ENCODE results near the gene DIAPH2.

Gene DIAPH2

DNA sequence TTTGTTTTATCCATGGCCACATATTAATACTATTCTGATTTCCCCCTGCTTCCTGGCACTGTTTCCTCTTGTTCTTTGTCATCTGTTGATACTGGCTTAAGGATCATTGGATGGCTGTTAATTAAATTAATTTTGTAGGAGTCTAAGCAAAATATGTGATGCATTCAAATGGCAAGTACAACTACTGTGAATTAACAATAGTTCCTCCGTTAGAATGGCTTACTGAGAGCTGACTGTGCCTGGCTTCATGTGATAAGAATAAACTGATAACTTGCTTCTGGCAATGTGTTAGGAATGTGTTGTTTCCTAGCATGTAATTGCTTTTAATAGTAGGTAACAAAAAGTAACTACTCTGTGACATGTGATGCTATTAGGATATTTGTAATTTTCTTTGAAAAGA lies 297.5 kb downstream of the DIAPH2 start:
- no peak for DNase-seq

DNA sequence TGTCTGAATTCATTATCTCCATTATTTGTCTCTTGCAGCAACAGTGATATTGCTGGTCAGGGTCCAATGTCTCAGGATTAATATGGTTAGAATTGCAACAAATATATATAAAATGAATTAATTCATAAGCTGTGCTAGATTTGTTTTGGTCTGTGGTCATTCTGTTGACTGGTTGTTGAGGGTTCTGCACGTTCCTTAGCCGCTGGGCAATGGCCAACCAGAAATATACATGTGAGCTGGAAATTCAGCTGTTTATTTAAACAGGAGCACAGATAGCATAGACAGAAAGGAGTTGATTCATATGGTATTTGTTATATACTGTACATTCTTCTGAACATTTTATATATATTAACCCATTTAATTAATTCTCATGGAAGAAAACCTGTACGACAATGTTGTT lies 299.9 kb downstream of the DIAPH2 start:
- no peak for DNase-seq

DNA sequence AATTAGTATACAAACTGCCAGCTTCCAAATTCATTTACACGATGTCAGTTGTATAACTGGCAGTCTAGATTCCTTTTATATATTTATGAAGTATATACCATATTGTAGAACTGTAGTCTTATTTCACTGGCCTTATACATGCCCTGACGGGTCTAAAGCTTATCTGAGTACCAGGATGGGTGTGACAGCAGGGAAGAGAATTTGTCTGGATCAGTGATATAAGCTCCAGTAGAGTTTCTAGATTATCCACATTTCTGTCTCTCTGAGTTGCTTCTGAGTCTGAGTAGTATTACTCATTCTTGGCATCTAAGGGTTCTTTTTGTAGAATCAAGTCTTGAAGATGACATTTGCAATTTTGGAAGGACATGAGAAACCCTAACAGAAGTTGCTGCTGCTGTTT lies 300.4 kb downstream of the DIAPH2 start:
- DNase-seq: no peak

DNA sequence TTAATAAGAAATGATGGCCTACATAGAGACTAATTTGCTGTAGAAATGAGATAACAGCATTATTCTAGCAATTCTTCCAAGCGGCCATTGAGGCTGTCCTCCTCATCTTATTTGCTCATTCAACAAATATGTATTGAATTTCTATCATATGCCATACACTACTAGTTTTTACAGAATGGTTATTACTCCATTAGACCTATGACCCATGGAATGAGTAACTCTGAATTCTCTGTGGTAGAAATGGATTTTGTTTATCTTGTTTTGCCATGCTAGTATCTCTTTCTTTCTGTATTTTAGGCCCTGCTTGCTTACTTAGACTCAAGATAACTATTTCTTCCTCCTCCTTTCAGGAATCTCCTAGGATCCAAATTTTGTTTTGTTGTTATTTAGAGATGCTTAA lies 302.6 kb downstream of the DIAPH2 start:
- no peak for DNase-seq

DNA sequence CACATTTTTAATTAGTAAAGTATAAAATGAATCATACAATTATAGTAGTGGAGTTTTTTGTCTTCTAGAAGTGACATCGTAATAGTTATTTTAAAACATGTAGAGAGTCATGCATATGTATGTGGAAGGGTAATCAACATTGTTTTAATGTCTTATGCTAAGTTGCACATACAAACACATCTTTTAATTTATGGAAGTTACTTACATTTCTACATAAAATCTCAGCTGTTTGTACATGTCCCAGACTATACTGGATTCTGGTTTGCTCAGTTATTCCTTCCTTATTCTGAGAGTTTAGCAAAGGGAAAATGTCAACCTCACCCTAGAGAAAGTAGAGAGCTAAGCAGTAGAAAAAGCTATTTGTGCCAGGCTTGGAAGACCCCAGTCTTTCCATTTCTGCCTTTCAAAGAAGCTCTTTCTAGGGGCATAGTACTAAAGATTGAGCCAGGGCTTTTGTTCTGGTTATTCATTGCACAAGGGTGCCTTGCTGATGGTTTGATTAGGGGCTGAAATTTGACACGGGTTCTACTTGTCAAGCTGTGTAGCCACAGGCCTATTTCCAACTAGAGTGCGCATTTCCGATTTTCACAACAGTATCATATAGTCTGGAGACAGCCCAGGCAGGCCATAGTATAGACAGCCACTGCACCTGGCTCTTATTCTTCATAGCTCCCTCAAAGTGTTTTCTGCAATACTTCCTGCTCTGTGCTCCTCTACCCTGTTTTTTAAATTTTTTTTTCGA lies 305.4 kb downstream of the DIAPH2 start:
- DNase-seq: peak; percentile 1

DNA sequence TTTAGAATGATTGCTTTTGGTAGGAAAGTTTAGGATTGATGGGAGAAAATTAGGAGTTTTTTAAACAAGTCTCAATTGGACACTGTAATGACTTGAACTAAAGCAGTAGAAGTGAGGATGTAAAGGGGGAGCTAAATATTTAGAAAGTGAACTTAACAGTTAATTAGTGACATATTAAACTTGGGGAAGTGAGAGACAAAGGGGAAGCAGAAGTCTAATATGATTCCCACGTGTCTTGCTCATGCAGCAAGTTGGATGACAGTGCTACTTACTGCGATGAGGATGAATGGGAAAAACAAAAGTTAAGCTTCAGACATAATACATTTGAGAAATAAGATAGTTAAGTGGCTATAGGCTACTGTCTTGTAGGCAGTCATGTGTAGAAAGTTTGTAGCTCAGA lies 309.5 kb downstream of the DIAPH2 start:
- DNase-seq: no peak

DNA sequence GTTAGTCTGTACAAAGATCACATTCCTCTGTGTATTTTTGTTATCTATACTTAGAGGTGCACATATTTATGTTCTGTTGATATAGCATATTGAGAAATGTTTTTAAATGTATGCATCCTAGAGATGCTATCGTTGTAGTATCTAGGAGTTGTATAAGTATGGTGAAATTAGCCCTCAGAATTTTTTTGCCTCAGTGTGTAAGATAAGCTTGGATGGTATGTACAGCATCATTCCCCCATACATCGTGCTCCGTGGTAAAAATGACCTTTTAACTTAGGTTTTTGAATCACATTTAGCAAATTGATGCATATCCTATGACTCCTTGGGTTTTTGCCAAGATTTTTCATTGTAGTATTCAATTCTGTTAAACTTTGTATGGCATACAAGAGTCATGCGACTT lies 312.6 kb downstream of the DIAPH2 start:
- DNase-seq: no peak

DNA sequence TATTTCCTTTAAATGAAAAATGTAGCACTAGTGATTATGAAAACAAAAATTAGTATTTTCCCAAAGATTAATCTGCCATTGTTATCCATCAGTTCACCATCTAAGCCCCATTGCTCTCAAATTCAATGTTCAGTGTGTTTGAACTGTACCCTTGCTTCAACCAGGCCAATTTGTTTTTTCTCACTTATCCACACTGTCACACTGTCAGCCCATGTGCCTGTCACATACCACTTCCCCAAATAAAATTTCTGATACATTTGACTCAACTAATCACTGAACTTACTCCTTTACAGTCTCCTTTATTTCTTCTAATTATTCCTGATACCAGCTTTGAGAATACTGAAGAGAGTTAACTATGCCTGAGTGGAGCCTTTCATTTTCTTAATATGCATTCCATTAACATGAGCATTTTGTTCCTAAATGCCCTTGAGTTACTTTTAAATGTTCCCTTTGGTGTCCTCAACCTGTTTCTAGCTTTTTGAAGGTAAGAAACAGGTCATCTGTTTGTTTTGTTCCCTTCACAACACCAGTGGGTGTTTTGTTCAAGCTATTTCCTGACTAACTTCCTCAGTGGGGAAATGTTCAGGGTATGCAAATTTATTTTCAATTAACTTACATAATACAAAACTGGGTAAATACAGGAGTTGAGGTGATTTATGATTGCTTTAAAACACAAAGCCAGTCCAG lies 316.2 kb downstream of the DIAPH2 start:
- no peak for DNase-seq

DNA sequence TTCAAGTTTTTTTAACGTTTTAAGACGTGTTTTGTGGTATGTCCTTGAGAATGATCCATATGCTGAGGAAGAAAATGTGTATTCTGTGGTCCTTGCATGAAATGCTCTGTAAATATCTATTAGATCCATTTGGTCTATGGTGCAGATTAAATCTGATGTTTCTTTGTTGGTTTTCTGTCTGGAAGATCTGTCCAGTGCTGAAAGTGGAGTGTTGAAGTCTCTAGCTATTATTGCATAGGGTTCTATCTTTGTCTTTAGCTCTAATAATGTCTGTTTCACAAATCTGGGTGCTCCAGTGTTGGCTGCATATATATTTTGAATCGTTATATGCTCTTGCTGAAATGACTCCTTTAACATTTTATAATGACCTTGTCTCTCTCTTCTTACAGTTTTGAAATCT lies 321.5 kb downstream of the DIAPH2 start:
- no peak for DNase-seq

DNA sequence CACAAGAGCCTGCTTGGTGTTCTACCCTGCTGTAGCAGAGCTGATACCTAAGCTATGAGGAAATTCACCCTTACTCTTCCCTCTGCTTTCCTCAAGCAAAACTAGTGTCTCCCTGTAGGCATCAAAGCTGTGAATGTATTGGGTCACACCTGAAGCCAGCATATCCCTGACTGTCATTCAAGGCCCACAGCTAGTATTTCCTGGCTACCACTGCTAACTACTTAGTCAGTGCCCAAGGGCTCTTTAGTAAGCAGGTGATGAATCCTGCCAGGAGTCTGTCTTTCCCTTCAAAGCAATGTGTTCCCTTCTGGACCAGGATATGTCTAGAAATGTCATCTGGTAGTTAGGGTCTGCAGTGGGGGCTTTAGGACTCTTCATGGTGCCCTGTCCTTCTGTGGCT lies 324.7 kb downstream of the DIAPH2 start:
- no peak for DNase-seq

DNA sequence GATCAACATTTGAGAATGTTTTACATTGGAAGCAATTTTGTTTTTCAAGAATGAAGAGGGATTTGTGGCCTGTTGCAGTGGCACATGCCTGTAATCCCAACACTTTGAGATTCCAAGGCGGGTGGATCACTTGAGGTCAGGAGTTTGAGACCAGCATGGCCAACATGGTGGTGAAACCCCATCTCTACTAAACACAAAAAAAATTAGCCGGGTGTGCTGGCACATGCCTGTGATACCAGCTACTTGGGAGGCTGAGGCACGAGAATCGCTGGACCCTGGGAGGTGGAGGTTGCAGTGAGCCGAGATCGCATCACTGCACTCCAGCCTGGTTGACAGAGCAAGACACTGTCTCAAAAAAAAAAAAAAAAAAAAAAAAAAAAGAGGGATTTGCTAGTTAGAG lies 326.9 kb downstream of the DIAPH2 start:
- DNase-seq: no peak

DNA sequence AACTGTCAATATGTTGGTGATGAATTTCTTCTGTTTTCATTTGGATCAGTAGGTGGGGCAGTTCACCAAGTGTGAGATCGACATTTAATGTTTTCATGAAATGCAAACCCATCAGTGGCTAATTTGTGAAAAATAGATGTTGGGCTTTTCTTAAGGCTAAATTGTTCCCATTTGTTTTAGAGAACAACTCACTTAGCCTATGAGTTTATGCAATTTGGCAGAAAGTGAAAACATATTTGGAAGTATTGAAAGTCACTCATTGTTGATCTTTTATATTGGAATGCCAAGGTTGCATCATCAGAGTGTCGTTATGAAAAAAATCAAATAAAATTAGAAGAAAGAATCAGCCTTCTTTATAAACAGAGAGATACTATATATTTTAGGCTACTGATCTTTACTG lies 331.5 kb downstream of the DIAPH2 start:
- DNase-seq: no peak

DNA sequence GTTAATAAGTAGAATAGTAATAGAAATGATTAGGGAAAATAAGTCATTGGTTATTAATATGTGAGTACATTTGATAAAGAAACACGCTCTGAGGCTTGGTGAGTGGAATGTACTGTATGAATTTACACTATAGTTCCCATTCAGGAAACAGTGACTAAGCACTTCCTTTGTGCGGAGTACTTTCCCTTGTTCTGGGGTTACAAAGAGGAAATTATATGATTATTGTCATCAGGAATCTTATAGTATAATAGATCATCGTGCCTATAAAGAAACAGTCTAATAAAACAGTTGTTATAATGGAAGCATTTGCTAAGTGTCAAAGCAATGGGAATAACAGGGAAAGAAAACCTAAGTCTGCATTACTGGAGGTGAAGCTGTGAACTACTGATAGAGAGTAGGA lies 337.0 kb downstream of the DIAPH2 start:
- DNase-seq: no peak

DNA sequence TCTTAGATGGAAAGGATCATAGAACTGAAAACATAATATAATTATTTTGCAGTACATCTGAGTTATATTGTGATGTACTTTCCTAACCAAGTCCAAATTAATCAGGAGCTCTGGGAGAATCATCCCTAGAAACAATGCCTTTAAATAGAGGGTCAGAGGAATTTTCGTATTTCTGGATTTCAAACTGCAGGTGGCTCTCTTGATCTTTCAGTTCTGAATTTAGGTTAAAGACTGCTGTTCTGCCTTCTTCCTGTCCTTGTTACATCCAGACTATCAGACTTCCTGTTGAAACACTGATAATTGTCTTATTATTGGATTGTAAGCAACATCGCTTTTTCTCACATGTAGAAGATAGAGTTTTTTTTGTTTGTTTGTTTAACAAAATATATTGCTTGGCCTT lies 341.8 kb downstream of the DIAPH2 start:
- peak; percentile 8 for DNase-seq

DNA sequence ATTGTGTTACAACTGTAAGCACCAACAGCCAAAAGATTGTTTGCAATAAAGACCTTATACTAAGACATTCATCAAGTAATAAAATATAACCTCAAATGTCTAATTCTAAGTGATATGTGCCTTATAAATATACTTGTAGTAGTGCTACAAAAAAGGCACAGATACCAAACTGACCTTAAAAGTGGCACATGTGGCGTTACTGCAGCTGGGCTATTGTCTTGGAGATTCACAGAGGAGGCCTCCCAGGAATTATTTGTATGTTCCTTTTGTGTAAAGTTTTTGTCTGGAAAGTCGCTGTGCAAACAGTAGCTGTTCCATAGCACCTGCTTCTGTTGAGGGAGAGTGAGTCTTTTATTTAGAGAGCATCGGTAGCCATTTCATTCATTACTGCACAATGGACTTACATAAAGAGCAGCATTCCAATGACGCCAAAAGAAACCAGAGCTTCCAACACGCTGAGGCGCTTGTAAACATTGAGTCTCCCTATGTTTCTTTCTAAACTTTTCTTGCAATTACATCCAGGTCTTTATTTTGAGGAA lies 342.8 kb downstream of the DIAPH2 start:
- peak; percentile 12 for DNase-seq

DNA sequence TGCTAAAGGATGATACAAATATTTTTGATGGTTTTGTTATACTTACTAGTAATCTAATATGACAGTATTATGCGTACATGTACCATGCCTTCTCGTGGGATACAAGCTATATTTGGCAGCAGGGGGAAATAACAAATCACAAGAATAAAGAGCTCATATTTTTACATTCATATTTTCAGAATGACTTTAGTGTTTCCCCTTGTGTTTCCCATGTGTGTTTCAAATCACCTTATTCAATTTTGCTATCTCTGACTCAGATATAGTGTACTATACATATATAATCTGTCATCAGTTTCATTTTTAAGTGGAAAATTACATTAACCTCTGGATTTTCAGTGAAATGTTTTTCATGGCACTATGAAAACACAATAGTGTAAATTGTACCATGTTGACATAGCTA lies 345.8 kb downstream of the DIAPH2 start:
- no peak for DNase-seq

DNA sequence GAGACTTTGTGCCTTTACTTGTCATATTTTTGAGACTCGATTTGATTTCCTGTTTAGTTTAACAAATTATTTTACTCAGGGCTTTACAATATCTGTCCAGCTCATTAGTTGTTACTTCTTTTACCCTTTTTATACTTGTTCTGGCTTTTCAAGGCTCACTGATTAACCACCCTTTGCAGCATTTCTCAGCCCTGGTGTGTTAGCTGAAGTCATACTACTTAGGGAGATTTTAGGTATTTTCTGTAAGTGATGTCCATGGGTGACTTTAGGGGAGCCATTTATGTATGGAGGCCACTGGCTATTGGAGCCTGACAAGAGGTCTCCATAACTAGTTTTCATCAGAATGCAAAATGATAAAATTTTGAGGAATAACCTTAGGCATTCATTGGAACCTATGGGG lies 346.3 kb downstream of the DIAPH2 start:
- DNase-seq: no peak

DNA sequence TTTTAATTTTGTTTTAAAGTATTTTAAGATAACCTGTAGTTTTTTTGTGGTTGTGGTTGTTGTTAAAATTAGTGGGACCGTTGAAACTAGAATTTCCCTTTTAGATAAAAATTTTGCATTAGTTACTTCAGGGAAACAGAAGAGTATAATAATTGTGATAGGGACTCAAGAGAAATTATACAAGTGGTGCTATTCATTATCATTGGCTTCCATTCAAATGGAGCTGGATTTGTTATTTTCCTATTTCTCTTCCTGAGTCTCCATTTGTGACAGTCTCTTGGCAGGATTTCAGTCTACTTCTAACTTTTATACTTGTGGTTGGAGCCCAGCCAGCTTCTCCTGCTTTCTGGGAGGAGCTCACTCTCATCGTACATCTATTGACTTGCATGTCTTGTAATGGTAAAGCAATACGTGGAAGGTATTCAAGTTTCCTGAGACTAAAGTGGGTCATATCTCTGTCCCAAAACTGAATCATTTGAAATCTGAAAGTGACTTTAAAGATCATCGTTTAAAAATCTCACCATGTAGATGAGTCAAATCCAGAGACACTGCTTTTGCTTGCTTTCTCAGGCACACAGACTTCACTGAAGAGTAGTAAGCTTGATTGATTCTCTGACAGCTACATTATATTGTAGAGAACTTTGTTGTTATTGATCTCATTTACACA lies 354.9 kb downstream of the DIAPH2 start:
- DNase-seq: no peak

DNA sequence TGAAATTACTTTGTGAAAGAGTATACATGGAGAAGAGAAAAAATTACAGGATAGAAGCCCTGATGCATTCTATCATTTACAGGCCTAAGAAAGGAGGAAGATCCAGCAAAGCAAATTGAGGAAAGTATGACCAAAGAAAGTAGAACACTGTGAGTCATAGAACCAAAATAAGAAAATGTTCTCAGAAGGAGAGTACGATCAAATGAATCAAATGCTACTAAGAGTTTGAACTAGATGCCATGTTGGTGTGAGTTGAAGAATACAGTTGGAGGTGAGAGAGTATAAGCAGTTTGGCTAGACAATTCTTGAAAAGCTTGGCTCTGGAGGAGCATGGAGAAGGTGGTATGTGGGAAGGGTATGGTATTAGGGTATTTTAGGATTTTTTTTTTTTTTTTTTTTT lies 360.8 kb downstream of the DIAPH2 start:
- no peak for DNase-seq

DNA sequence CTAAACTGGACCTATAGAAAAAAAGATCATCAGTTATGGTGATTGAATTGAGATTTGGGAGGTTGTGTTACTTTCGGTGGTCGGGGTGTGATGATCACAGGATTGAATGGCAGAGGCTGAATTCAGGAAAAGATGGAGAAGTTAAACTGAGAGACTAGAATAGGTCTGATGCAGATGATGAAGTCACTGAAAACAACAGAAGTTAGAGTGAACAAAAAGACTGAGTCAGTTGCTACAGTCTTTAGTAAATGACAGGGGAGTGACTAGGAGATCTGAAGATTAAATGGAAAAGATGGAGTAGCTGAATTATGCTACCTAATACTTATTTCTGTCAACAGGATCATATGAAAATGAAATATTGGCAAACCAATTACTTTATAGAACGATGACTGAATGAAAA lies 362.2 kb downstream of the DIAPH2 start:
- no peak for DNase-seq

DNA sequence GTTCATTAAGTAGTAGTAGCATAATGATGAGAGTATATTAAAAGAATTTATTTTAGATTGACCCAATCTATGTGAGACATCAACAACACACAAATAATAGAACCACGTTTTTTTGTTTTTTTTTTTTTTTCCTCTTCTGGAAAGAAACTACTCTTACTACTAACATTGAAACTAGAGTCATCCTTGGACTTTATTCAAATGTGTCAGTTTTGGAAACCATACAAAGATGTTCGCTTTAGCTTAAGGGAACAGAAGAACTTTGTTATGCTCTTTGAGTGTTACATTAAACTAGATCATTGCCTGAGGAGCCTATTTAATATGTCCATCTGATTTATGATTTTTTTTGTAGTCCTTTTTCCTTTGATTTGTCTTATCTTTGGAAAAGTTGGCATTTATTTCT lies 365.8 kb downstream of the DIAPH2 start:
- no peak for DNase-seq

DNA sequence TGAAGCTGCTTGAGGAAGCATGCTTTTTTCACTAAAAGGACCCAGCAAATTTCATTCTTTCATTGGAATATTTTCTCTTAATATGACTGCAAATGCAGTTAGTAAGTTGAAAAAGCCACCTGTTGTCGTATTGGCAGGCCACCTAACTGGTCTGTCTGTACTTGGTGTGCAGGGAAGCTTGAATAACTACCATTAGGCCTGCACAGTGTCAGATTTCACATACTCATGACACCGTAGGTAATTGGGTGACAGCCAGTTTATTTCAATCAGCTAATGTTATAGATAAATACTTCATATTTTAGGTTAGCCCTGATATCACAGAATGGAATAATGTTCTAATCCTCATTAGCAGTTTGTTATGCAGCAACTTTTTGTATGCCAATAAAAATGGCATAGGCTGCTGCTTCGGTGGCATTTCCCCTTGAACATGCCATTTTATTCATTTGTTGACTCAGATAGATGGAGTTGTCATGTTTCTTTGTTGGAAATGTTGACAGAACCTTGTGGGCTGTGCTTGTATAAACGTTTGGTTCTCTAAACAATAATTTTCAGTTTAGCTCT lies 372.8 kb downstream of the DIAPH2 start:
- DNase-seq: peak; percentile 59

DNA sequence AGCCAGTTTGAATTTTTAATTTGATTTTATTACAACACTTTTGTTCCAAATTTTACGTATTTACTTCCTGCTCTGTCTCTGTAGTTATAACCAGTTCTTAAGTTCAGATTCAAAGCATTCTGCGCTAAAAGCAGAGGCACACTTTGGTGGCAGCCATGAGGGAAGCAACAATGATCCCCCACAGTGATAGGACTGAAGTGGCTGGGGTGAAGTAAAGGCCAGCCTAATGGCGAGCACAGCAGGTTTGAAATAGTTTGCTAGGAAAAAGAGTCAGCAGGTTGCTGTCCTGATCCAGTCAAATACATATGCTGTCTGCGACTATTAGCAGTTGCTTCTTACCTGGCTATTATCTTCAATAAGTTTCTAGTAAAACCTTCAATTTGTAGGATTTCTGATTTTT lies 375.4 kb downstream of the DIAPH2 start:
- no peak for DNase-seq

DNA sequence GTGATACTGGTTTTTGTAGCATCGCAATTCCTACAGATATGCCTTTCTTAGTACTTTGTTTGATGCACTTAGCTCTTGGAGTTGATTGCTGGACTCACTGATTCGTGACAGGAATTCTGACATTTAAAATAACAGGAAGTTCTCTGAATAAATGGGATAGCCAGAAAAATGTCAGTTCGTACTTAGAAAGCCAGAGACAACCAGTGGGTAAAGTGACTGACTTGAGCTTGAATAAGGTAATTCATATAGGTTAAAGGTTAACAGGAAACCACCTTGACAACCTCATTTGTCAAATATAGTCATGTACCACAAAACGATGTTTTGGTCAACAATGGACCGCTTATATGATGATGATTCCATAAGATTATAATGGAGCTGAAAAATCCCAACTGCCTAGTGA lies 380.4 kb downstream of the DIAPH2 start:
- no peak for DNase-seq
